Common myeloid progenitor, CD34-positive (primary cell): ENCODE measurements around the gene APELA.
"Not testable (repeated sequence)": the region's sequence is repeated elsewhere in the genome, so short reads cannot be mapped to it uniquely, and the experiment has no call there.

Experiments used
- CTCF ChIA-PET: fragments of 350-600 bp; sonication (Branson Sonifier 250); formaldehyde crosslinking; loops from one replicate; lab custom pipeline; 2021; ENCODE audit warnings: antibody characterized with exemption; lab: Charles Lee
- POLR2A ChIA-PET: fragments of 350-600 bp; sonication (Branson Sonifier 250); formaldehyde crosslinking; loops from one replicate; lab custom pipeline; 2021; ENCODE audit warnings: antibody characterized with exemption; lab: Charles Lee
- DNase-seq, 3 donors: peaks; one replicate each; pipeline versions ENCODE4 v3.0.0 to v3.0.0-alpha.2; 2013
- H3K27ac ChIP-seq, 2 experiments: 1 replicate in 1 of 2; 2 replicates in 1 of 2; pipeline ENCODE4 v1.7.0; 2013; ENCODE audit warnings: inconsistent platforms in 2 of 2, low read length in 2 of 2, mild to moderate bottlenecking in 2 of 2, low read depth in 1 of 2, moderate library complexity in 1 of 2; ENCODE audit not compliant: severe bottlenecking in 2 of 2, insufficient read depth in 1 of 2, poor library complexity in 1 of 2
- H3K27me3 ChIP-seq, 5 experiments: replicated peaks in 2 of 5; 1 replicate in 3 of 5; 2 replicates in 2 of 5; pipeline versions ENCODE4 v1.6.1 to v1.7.0; 2013; ENCODE audit warnings: low read length in 4 of 5, mild to moderate bottlenecking in 2 of 5, moderate library complexity in 2 of 5, inconsistent platforms in 1 of 5; ENCODE audit not compliant: insufficient read depth in 5 of 5, control insufficient read depth in 4 of 5
- H3K36me3 ChIP-seq, 4 experiments: 1 replicate in 2 of 4; 2 replicates in 2 of 4; pipeline versions ENCODE4 v1.6.1 to v1.7.0; 2013; ENCODE audit warnings: low read length in 3 of 4, control low read depth in 1 of 4, mild to moderate bottlenecking in 1 of 4; ENCODE audit not compliant: control insufficient read depth in 4 of 4, insufficient read depth in 4 of 4
- H3K4me1 ChIP-seq, 4 experiments: 1 replicate in 3 of 4; 2 replicates in 1 of 4; pipeline versions ENCODE4 v1.6.1 to v1.7.1; 2013; ENCODE audit warnings: low read length in 3 of 4, mild to moderate bottlenecking in 3 of 4, control low read depth in 1 of 4, inconsistent platforms in 1 of 4, moderate library complexity in 1 of 4; ENCODE audit not compliant: control insufficient read depth in 4 of 4, insufficient read depth in 4 of 4; ENCODE audit errors: control extremely low read depth in 1 of 4
- H3K4me3 ChIP-seq, 7 experiments: 1 replicate in 4 of 7; 2 replicates in 3 of 7; pipeline versions ENCODE4 v1.5.1 to v1.7.0; 2013; ENCODE audit warnings: mild to moderate bottlenecking in 7 of 7, low read length in 6 of 7, moderate library complexity in 6 of 7, inconsistent platforms in 2 of 7, low read depth in 2 of 7, control low read depth in 1 of 7; ENCODE audit not compliant: insufficient read depth in 4 of 7, control insufficient read depth in 1 of 7; ENCODE audit errors: extremely low read depth in 1 of 7
- H3K9me3 ChIP-seq, 5 experiments: 1 replicate in 4 of 5; 2 replicates in 1 of 5; pipeline versions ENCODE4 v1.6.1 to v1.7.1; 2013; ENCODE audit warnings: low read length in 4 of 5, mild to moderate bottlenecking in 2 of 5, inconsistent platforms in 1 of 5, low read depth in 1 of 5, moderate library complexity in 1 of 5; ENCODE audit not compliant: control insufficient read depth in 4 of 5, insufficient read depth in 2 of 5; ENCODE audit errors: control extremely low read depth in 1 of 5
- WGBS: methylation state at CpG from one replicate; pipeline ENCODE4 v1.1.5; 2013; ENCODE audit not compliant: insufficient coverage; 5-methylcytosine and 5-hydroxymethylcytosine counted together

The APELA gene

GRCh38 chr4:164894702-164895101 is 17.7 kb downstream of the APELA start:
- ChIA-PET POLR2A (no interaction called here), CTCF (no interaction called here)
- Histone ChIP-seq H3K9me3 (no peaks in the 10 kb centered on the region), H3K4me3 (no peak overlapping the region), H3K36me3 (no peaks in the 10 kb centered on the region), H3K4me1 (no peaks in the 10 kb centered on the region), H3K27me3 (peaks cover 0 to 2% (median 0%) of the 10 kb centered on the region in 5 experiments), H3K27ac (no peak overlapping the region)
- no peak for DNase-seq
- WGBS: 89% methylated on average over 2 of the region's 3 CpGs

DNA sequence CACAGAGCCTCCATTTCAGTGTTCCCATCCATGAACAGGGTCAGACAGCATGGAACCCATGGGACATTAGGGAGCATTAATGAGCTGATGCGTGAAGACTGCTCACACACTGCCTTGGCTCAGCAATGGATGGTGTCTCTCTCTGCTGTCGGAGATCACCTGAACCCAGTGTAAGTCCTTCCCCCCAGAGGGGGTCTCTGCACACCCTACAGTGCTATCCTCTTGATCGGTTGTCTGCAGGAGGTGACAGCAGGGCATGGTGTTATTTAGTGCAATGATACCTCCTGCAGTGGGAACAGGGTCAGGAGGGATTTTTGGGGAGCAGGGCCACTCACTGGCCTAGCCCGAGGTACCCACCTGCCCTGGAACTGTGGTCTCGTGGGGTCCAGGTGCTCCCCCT is 25.6 kb downstream of the APELA start:
- Histone ChIP-seq H3K27ac (no peak overlapping the region), H3K36me3 (no peaks in the 10 kb centered on the region), H3K4me3 (no peak overlapping the region), H3K4me1 (no peaks in the 10 kb centered on the region), H3K9me3 (no peaks in the 10 kb centered on the region), H3K27me3 (peaks cover 0 to 2% (median 0%) of the 10 kb centered on the region in 5 experiments)
- POLR2A ChIA-PET: no interaction called here
- CTCF ChIA-PET: interaction anchor here (1.0 kb wide), 1 partner anchor 9 kb away, joined by 3 read pairs; no protein-coding TSS in a partner anchor
- WGBS: 96% methylated on average over 4 of the region's 5 CpGs
- DNase-seq: no peak

DNA sequence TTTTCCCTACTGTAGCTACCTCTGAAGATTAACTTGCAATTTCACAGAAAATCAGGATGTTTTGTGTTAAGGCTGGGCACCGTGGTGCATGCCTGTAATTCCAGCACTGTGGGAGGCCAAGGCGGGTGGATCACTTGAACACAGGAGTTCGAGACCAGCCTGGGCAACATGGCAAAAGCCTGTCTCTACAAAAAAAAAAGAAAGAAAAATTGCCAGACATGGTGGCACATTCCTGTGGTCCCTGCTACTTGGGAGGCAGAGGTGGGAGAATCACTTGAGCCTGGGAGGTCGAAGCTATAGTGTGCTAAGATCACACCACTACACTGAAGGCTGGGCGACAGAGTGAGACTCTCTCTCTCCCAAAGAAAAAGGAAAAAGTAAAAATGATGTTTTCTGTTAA is 27.4 kb downstream of the APELA start:
- Histone ChIP-seq H3K27ac (no peak overlapping the region), H3K4me3 (no peak overlapping the region), H3K9me3 (no peaks in the 10 kb centered on the region), H3K4me1 (no peaks in the 10 kb centered on the region), H3K27me3 (peaks cover 0 to 2% (median 0%) of the 10 kb centered on the region in 5 experiments), H3K36me3 (no peaks in the 10 kb centered on the region)
- no peak for DNase-seq
- ChIA-PET CTCF (interaction anchor here (0.7 kb wide), 1 partner anchor 1122 kb away, joined by 3 read pairs; no protein-coding TSS in a partner anchor), POLR2A (no interaction called here)
- 87% methylated on average over 4 of the region's 5 CpGs for WGBS

DNA sequence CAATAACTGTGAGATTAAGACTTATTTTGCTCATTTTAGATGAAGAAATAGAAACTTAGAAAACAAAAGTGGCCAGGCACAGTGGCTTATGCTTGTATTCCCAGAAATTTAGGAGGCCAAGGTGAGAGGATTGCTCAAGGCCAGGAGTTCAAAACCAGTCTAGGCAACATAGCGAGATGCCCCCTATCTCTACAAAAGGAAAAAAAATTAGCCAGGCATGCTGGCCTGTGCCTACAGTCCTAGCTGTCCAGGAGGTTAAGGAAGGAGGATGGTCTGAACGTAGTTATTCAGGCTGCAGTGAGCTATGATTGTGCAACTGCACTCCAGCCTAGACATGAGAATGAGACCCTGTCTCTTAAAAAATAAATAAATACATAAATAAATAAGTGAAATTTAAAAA is 28.0 kb downstream of the APELA start:
- H3K4me3 ChIP-seq: no peak overlapping the region
- no peaks in the 10 kb centered on the region for H3K9me3 ChIP-seq
- no peak for DNase-seq
- ChIA-PET CTCF (interaction anchor here (0.7 kb wide), 1 partner anchor 1121 kb away, joined by 3 read pairs; no protein-coding TSS in a partner anchor), POLR2A (no interaction called here)
- H3K27ac ChIP-seq: no peak overlapping the region
- H3K27me3 ChIP-seq: peaks cover 0 to 2% (median 0%) of the 10 kb centered on the region in 5 experiments
- H3K36me3 ChIP-seq: no peaks in the 10 kb centered on the region
- no peaks in the 10 kb centered on the region for H3K4me1 ChIP-seq
- no CpG with 5 or more reads among the region's 2 CpGs for WGBS

GRCh38 chr4:164906368-164906767 is 29.4 kb downstream of the APELA start:
- no CpG with 5 or more reads among the region's 3 CpGs for WGBS
- ChIA-PET CTCF (no interaction called here), POLR2A (no interaction called here)
- H3K4me3 ChIP-seq: no peak overlapping the region
- peaks cover 0 to 2% (median 0%) of the 10 kb centered on the region in 5 experiments for H3K27me3 ChIP-seq
- H3K4me1 ChIP-seq: no peaks in the 10 kb centered on the region
- no peaks in the 10 kb centered on the region for H3K36me3 ChIP-seq
- no peak for DNase-seq
- no peak overlapping the region for H3K27ac ChIP-seq
- no peaks in the 10 kb centered on the region for H3K9me3 ChIP-seq

DNA sequence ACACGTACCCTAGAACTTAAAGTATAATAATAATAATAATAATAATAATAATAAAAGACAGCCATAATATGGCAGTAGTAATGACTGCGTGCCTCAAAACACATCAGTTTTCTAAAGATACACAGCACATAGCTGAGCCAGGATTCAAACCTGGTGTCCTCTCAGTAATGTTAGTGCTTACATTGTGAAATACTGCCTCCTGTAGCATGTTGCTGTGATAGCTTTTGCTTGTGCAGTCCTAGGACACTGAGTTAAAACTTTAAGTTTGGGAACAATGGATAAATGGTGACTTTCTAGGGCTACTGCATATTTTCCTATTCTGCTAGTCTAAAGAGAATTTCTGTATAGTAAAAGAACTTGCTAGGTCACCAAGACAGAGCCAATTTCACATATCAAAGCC is 36.5 kb downstream of the APELA start:
- H3K9me3 ChIP-seq, H3K4me1 ChIP-seq, H3K4me3 ChIP-seq, CTCF ChIA-PET, POLR2A ChIA-PET, DNase-seq, H3K27me3 ChIP-seq, H3K36me3 ChIP-seq, H3K27ac ChIP-seq: not testable (repeated sequence)
- no CpG with 5 or more reads among the region's 2 CpGs for WGBS

DNA sequence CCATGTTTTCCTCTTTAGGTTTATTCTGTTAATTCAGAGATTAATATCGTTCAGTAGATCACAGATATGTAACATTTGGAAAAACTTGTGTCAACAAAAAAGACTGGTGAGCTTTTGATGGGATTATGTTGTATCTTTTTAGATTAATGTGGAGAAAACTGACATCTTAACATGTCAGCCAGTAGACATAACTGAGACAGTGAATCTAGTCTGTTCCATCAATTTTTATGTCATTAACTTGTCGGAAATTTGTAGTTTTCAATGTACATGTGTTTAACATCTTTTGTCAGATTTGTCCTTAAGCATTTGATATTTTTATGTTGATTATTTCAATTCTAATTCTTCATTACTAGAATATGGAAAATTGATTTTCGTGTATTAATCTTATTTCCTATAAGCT is 42.0 kb downstream of the APELA start:
- CTCF ChIA-PET: no interaction called here
- Histone ChIP-seq H3K4me3 (no peak overlapping the region), H3K27me3 (no peaks in the 10 kb centered on the region), H3K27ac (no peak overlapping the region), H3K9me3 (peaks cover 0 to 3% (median 0%) of the 10 kb centered on the region in 5 experiments), H3K36me3 (no peaks in the 10 kb centered on the region), H3K4me1 (no peaks in the 10 kb centered on the region)
- no CpG with 5 or more reads among the region's 3 CpGs for WGBS
- DNase-seq: no peak
- POLR2A ChIA-PET: interaction anchor here (0.6 kb wide), 1 partner anchor 131 kb away, joined by 3 read pairs; no protein-coding TSS in a partner anchor
